Liver (tissue), 9 donors: ENCODE results near the gene PROZ. TPM values are rescaled to one million over a fixed set of nuclear protein-coding genes. Genes with fewer than 3 reads are reported as not detected.
A peak's percentile ranks its signal among the peaks of the same experiment; 100 is the strongest.

Experiments used
- DNase-seq: peaks from one replicate; pipeline ENCODE4 v3.0.0-alpha.2; 2017; ENCODE audit warnings: low spot score
- H3K27ac ChIP-seq, 2 donors: one replicate each; pipeline ENCODE4 v1.7.0; 2013; ENCODE audit warnings: inconsistent platforms in 2 of 2, low read length in 2 of 2, control low read depth in 1 of 2, low read depth in 1 of 2, mild to moderate bottlenecking in 1 of 2
- H3K27me3 ChIP-seq, 4 donors: one replicate each; pipeline versions ENCODE4 v1.6.1 to v1.7.0; 2013; ENCODE audit warnings: low read length in 3 of 4, inconsistent platforms in 1 of 4, mild to moderate bottlenecking in 1 of 4, moderate library complexity in 1 of 4; ENCODE audit not compliant: control insufficient read depth in 4 of 4, insufficient read depth in 4 of 4
- H3K36me3 ChIP-seq, 4 donors: one replicate each; pipeline versions ENCODE4 v1.6.1 to v1.7.0; 2013; ENCODE audit warnings: low read length in 3 of 4, mild to moderate bottlenecking in 3 of 4, low read depth in 1 of 4, moderate library complexity in 1 of 4; ENCODE audit not compliant: control insufficient read depth in 4 of 4, insufficient read depth in 3 of 4
- H3K4me1 ChIP-seq, 4 donors: one replicate each; pipeline versions ENCODE4 v1.6.1 to v1.7.0; 2013; ENCODE audit warnings: low read length in 3 of 4, mild to moderate bottlenecking in 3 of 4, moderate library complexity in 1 of 4; ENCODE audit not compliant: control insufficient read depth in 4 of 4, insufficient read depth in 4 of 4
- H3K4me3 ChIP-seq, 3 donors: one replicate each; pipeline versions ENCODE4 v1.6.1 to v1.7.0; 2013; ENCODE audit warnings: low read length in 3 of 3, control low read depth in 1 of 3, low read depth in 1 of 3, mild to moderate bottlenecking in 1 of 3
- H3K9ac ChIP-seq, 2 donors: one replicate each; pipeline ENCODE4 v1.7.0; 2013; ENCODE audit warnings: low read length in 2 of 2, mild to moderate bottlenecking in 2 of 2, moderate library complexity in 2 of 2, control low read depth in 1 of 2, low read depth in 1 of 2
- H3K9me3 ChIP-seq, 4 donors: one replicate each; pipeline versions ENCODE4 v1.6.1 to v1.7.0; 2013; ENCODE audit warnings: low read length in 3 of 4; ENCODE audit not compliant: control insufficient read depth in 4 of 4
- FOXA1 ChIP-seq: IDR thresholded peaks from 2 replicates; pipeline ENCODE4 v1.6.1; 2016; ENCODE audit warnings: antibody characterized with exemption
- GABPA ChIP-seq, 2 donors: IDR thresholded peaks in 1 of 2; conservative IDR thresholded peaks in 1 of 2; 2 replicates each; pipeline ENCODE4 v1.6.1; 2016; ENCODE audit warnings: antibody characterized with exemption in 2 of 2, mild to moderate bottlenecking in 1 of 2, moderate library complexity in 1 of 2
- HNF4A ChIP-seq, 2 donors: conservative IDR thresholded peaks; 2 replicates each; pipeline ENCODE4 v1.6.1; 2016; ENCODE audit warnings: antibody characterized with exemption in 2 of 2, mild to moderate bottlenecking in 2 of 2
- HNF4G ChIP-seq: IDR thresholded peaks from 2 replicates; pipeline ENCODE4 v1.6.1; 2016; ENCODE audit warnings: antibody characterized with exemption
- NR2F2 ChIP-seq: IDR thresholded peaks from 2 replicates; pipeline ENCODE4 v1.6.1; 2016; ENCODE audit warnings: antibody characterized with exemption
- RAD21 ChIP-seq, 2 donors: IDR thresholded peaks; 2 replicates each; pipeline ENCODE4 v1.6.1; 2016; ENCODE audit warnings: antibody characterized with exemption in 2 of 2, mild to moderate bottlenecking in 2 of 2
- REST ChIP-seq: IDR thresholded peaks from 2 replicates; pipeline ENCODE4 v1.6.1; 2016; ENCODE audit warnings: antibody characterized with exemption, mild to moderate bottlenecking
- RXRA ChIP-seq, 2 donors: IDR thresholded peaks; 2 replicates each; pipeline ENCODE4 v1.6.1; 2017 to 2018; ENCODE audit warnings: antibody characterized with exemption in 2 of 2, mild to moderate bottlenecking in 1 of 2
- SP1 ChIP-seq: IDR thresholded peaks from 2 replicates; pipeline ENCODE4 v1.6.1; 2018; ENCODE audit warnings: antibody characterized with exemption, mild to moderate bottlenecking
- TAF1 ChIP-seq: conservative IDR thresholded peaks from 2 replicates; pipeline ENCODE4 v1.6.1; 2016; ENCODE audit warnings: antibody characterized with exemption, mild to moderate bottlenecking
- YY1 ChIP-seq: IDR thresholded peaks from 2 replicates; pipeline ENCODE4 v1.6.1; 2016; ENCODE audit warnings: antibody characterized with exemption, mild to moderate bottlenecking
- WGBS: extraction: QIAGEN DNeasy Blood & Tissue Kit; methylation state at CpG from one replicate; pipeline ENCODE4 v1.1.7; 2013; 5-methylcytosine and 5-hydroxymethylcytosine counted together
- polyA plus RNA-seq, 2 donors: library from polyadenylated mRNA; stranded (reverse) in 1 of 2; unstranded in 1 of 2; fragments of 200-250 nt in 1 of 2; fragments of >200 nt in 1 of 2; fragmentation: Nextera tagmentation in 1 of 2; extraction: Ambion mirVana in 1 of 2; gene quantifications; one replicate each; pipeline versions ENCODE4 v1.2.1 to v1.2.3, GENCODE V29; 2013 to 2015
- total RNA-seq, 2 donors: library from RNA; depleted of rRNA; stranded (reverse); fragments of >200 nt; gene quantifications; one replicate each; pipeline ENCODE4 v1.2.3, GENCODE V29; 2014
- TF ChIP-seq, protein P1 (sequence below): IDR thresholded peaks from 2 replicates; pipeline ENCODE4 v1.6.1; 2016; ENCODE audit warnings: antibody characterized with exemption
- TF ChIP-seq, protein P2 (sequence below): fragments of 150-350 bp; IDR thresholded peaks from 2 replicates; pipeline ENCODE4 v1.5.1; 2017; ENCODE audit warnings: improper control_type of control experiment, low read depth, low read length; ENCODE audit not compliant: missing input control
- TF ChIP-seq, protein P3 (sequence below): IDR thresholded peaks from 2 replicates; pipeline ENCODE4 v1.6.1; 2016; ENCODE audit warnings: antibody characterized with exemption
- donor health status: healthy.
- donor health status: healthy.
- donor health status: healthy.
- donor health status: healthy.
- donor health status: healthy.

Gene PROZ
- total and polyA plus RNA-seq, 4 donors = 10.6 to 40.7 (median 30.3) TPM

DNA sequence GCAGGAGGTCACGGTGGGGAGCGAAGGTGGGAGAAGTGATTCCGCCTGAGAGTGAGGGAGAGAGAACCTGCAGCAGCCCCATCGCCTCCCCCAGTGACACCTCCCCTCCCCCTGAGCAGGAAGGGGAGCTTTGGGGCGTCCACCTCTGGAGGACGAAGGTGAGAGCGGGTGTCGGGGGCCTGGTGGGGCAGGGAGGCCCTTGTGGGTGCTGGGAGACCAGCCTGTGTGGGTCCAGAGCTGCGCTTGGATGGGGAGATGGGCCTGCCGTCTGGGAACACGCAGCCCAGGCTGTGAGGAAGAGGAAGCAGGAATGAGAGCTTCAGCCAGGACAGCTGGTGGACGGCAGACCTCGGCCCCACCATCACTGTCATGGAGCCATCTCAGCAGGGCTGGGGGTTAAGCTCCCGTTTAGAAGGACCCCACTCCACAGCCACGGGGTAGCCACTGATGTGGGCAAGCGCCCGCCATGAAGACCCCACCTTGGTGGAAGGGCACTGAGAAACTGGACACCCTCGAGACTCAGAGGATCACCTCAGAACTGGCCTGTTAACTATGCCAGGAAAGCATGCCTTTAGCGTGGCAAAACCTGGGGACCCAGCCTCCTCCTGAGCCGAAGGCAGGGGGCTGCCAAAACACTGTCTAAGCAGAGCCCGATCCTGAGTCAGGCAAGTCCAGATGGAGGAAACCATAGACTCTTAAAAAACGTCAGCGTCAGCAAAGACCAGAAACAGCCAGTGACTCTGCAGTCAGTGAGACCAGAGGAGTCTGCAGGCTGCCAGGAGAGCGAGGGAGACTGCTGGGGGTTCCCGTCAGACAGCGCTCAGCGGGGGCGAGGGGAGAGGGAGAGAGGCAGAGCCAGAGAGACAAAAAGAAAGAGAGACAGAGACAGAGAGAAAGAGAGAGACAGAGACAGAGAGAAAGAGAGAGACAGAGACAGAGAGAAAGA lies 6.4 kb upstream of the PROZ start:
- DNase-seq = no peak
- Histone ChIP-seq H3K9ac (peak overlapping the region; percentile 52 to 98), H3K4me1 (peaks cover 9 to 45% (median 27%) of the 10 kb centered on the region in 4 donors), H3K27me3 (no peaks in the 10 kb centered on the region), H3K27ac (peak overlapping the region; percentile 81 to 93), H3K36me3 (peaks cover 0 to under 1% (median 0%) of the 10 kb centered on the region in 4 donors), H3K4me3 (peak overlapping the region; percentile 49 to 62 (median 56)), H3K9me3 (no peaks in the 10 kb centered on the region)
- TF ChIP-seq HNF4G (no peak), HNF4A (conservative IDR thresholded peaks at IDR 0.05) (no peak), TAF1 (peak; percentile 2), GABPA (IDR thresholded peaks at IDR 0.05 in 1 of 2, conservative IDR thresholded peaks at IDR 0.05 in 1 of 2) (no peak), NR2F2 (no peak), FOXA1 (no peak), SP1 (no peak)
- 45% methylated on average over 28 of the region's 28 CpGs for WGBS

DNA sequence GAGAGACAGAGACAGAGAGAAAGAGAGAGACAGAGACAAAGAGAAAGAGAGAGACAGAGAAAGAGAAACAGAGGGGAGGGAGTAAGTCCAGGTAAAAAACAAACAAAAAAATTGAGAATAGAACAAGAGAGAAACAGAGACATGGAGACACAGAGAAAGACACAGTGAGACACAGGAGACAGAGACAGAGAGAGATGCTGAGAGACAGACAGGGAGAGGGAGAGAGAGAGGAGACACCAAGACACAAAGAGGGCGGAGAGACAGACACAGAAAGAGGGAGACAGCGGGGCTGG lies 5.8 kb upstream of the PROZ start:
- no peaks in the 10 kb centered on the region for H3K27me3 ChIP-seq
- 14% methylated on average over 2 of the region's 2 CpGs for WGBS
- TF ChIP-seq, protein P1, sequence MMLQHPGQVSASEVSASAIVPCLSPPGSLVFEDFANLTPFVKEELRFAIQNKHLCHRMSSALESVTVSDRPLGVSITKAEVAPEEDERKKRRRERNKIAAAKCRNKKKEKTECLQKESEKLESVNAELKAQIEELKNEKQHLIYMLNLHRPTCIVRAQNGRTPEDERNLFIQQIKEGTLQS = no peak
- TF ChIP-seq, protein P2, sequence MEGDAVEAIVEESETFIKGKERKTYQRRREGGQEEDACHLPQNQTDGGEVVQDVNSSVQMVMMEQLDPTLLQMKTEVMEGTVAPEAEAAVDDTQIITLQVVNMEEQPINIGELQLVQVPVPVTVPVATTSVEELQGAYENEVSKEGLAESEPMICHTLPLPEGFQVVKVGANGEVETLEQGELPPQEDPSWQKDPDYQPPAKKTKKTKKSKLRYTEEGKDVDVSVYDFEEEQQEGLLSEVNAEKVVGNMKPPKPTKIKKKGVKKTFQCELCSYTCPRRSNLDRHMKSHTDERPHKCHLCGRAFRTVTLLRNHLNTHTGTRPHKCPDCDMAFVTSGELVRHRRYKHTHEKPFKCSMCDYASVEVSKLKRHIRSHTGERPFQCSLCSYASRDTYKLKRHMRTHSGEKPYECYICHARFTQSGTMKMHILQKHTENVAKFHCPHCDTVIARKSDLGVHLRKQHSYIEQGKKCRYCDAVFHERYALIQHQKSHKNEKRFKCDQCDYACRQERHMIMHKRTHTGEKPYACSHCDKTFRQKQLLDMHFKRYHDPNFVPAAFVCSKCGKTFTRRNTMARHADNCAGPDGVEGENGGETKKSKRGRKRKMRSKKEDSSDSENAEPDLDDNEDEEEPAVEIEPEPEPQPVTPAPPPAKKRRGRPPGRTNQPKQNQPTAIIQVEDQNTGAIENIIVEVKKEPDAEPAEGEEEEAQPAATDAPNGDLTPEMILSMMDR = no peak
- TF ChIP-seq YY1 = peak; percentile 92
- TF ChIP-seq, protein P3, sequence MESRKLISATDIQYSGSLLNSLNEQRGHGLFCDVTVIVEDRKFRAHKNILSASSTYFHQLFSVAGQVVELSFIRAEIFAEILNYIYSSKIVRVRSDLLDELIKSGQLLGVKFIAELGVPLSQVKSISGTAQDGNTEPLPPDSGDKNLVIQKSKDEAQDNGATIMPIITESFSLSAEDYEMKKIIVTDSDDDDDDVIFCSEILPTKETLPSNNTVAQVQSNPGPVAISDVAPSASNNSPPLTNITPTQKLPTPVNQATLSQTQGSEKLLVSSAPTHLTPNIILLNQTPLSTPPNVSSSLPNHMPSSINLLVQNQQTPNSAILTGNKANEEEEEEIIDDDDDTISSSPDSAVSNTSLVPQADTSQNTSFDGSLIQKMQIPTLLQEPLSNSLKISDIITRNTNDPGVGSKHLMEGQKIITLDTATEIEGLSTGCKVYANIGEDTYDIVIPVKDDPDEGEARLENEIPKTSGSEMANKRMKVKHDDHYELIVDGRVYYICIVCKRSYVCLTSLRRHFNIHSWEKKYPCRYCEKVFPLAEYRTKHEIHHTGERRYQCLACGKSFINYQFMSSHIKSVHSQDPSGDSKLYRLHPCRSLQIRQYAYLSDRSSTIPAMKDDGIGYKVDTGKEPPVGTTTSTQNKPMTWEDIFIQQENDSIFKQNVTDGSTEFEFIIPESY = no peak
- TF ChIP-seq GABPA (IDR thresholded peaks at IDR 0.05 in 1 of 2, conservative IDR thresholded peaks at IDR 0.05 in 1 of 2) = no peak
- TF ChIP-seq RXRA (IDR thresholded peaks at IDR 0.05) = no peak
- TF ChIP-seq REST = peak; percentile 33
- TF ChIP-seq RAD21 (IDR thresholded peaks at IDR 0.05) = no peak
- peak; percentile 85 for TF ChIP-seq TAF1
- no peak for DNase-seq
- H3K4me1 ChIP-seq = peaks cover 10 to 52% (median 32%) of the 10 kb centered on the region in 4 donors
- peak overlapping the region; percentile 52 to 98 for H3K9ac ChIP-seq
- H3K9me3 ChIP-seq = no peaks in the 10 kb centered on the region
- peak overlapping the region; percentile 49 to 62 (median 56) for H3K4me3 ChIP-seq
- H3K27ac ChIP-seq = peak overlapping the region; percentile 81 to 93
- no peaks in the 10 kb centered on the region for H3K36me3 ChIP-seq
